GM12865 (cell line): ENCODE results near the gene MTA1.
A peak's percentile ranks its signal among the peaks of the same experiment; 100 is the strongest.

Experiments
- DNase-seq: peaks from one replicate; pipeline ENCODE4 v3.0.0; 2010; ENCODE audit warnings: low read depth
- H3K4me3 ChIP-seq: 2 replicates; pipeline ENCODE4 v1.5.1; 2011; ENCODE audit warnings: mild to moderate bottlenecking, low read depth, low read length, control low read depth
- CTCF ChIP-seq: IDR thresholded peaks from 2 replicates; pipeline ENCODE4 v1.5.1; 2011; ENCODE audit warnings: low read length, control low read depth, low read depth, inconsistent platforms; ENCODE audit not compliant: insufficient read depth; ENCODE audit errors: missing control alignments

Gene MTA1

GRCh38 chr14:105421723-105422615, 2.3 kb downstream of the MTA1 start:
- DNase-seq, result peak; percentile 30
- no peak for TF ChIP-seq CTCF
- peak overlapping the region; percentile 91 for H3K4me3 ChIP-seq

- H3K4me3 ChIP-seq, result no peak overlapping the region
- no peak for TF ChIP-seq CTCF
- no peak for DNase-seq
Measured at GRCh38 chr14:105422695-105423487, 3.3 kb downstream of the MTA1 start.

GRCh38 chr14:105423488-105424195, 4.0 kb downstream of the MTA1 start:
- H3K4me3 ChIP-seq, result no peak overlapping the region
- TF ChIP-seq CTCF, result no peak
- DNase-seq, result no peak

GRCh38 chr14:105424861-105425260, 5.2 kb downstream of the MTA1 start:
- no peak for TF ChIP-seq CTCF
- no peak overlapping the region for H3K4me3 ChIP-seq
- no peak for DNase-seq

- no peak for TF ChIP-seq CTCF
- no peak for DNase-seq
- no peak overlapping the region for H3K4me3 ChIP-seq
Measured at GRCh38 chr14:105425823-105426247, 6.2 kb downstream of the MTA1 start.

GRCh38 chr14:105426416-105427130, 6.9 kb downstream of the MTA1 start:
- no peak overlapping the region for H3K4me3 ChIP-seq
- no peak for TF ChIP-seq CTCF

More at GRCh38 chr14:105426416-105427130, 6.9 kb downstream of the MTA1 start:
- DNase-seq, result no peak
